Ishikawa (cell line): ENCODE measurements around the gene ANAPC13.

ENCODE experiments used
- CEBPB ChIP-seq: IDR thresholded peaks from 2 replicates; pipeline ENCODE4 v1.6.1; 2012
- CREB1 ChIP-seq: IDR thresholded peaks from 2 replicates; pipeline ENCODE4 v1.6.1; 2012; ENCODE audit warnings: low read depth
- EGR1 ChIP-seq: IDR thresholded peaks from 2 replicates; pipeline ENCODE4 v1.6.1; 2012
- EP300 ChIP-seq: IDR thresholded peaks from 2 replicates; pipeline ENCODE4 v1.6.1; 2012; ENCODE audit warnings: borderline replicate concordance
- FOXM1 ChIP-seq: IDR thresholded peaks from 2 replicates; pipeline ENCODE4 v1.6.1; 2012; ENCODE audit warnings: low read depth, borderline replicate concordance
- NFIC ChIP-seq: IDR thresholded peaks from 2 replicates; pipeline ENCODE4 v1.6.1; 2012
- TAF1 ChIP-seq: IDR thresholded peaks from 2 replicates; pipeline ENCODE4 v1.6.1; 2012; ENCODE audit warnings: low read depth, mild to moderate bottlenecking
- YY1 ChIP-seq: IDR thresholded peaks from 2 replicates; pipeline ENCODE4 v1.6.1; 2012; ENCODE audit warnings: low read depth
- ZBTB7A ChIP-seq: IDR thresholded peaks from 2 replicates; pipeline ENCODE4 v1.6.1; 2012; ENCODE audit warnings: low read depth
- TF ChIP-seq, protein P1 (sequence below): IDR thresholded peaks from 2 replicates; pipeline ENCODE4 v1.6.1; 2012; ENCODE audit warnings: low read depth, mild to moderate bottlenecking
- TF ChIP-seq, protein P2 (sequence below): IDR thresholded peaks from 2 replicates; pipeline ENCODE4 v1.6.1; 2012
- TF ChIP-seq, protein P3 (sequence below): IDR thresholded peaks from 2 replicates; pipeline ENCODE4 v1.6.1; 2012

DNA sequence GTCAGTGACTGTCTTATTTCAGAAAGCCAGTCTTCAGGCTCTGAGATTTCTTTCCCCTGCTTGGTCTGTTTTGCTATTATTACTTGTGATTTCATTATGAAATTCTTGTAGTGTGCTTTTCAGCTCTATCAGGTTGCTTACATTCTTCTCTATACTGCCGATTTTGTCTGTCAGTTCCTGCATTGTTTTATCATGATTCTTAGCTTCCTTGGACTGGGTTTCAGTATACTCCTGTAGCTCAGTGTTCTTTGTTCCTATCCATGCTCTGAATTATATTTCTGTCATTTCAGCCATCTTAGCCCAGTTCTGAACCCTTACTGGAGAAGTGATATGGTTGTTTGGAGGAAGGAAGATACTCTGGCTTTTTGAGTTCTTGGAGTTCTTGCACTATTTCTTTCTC, 40.5 kb upstream of the ANAPC13 start:
- TF ChIP-seq EP300 (no peak), YY1 (no peak), EGR1 (no peak), FOXM1 (no peak), TAF1 (no peak), ZBTB7A (no peak), CREB1 (no peak), CEBPB (no peak), NFIC (no peak)
- TF ChIP-seq, protein P1, sequence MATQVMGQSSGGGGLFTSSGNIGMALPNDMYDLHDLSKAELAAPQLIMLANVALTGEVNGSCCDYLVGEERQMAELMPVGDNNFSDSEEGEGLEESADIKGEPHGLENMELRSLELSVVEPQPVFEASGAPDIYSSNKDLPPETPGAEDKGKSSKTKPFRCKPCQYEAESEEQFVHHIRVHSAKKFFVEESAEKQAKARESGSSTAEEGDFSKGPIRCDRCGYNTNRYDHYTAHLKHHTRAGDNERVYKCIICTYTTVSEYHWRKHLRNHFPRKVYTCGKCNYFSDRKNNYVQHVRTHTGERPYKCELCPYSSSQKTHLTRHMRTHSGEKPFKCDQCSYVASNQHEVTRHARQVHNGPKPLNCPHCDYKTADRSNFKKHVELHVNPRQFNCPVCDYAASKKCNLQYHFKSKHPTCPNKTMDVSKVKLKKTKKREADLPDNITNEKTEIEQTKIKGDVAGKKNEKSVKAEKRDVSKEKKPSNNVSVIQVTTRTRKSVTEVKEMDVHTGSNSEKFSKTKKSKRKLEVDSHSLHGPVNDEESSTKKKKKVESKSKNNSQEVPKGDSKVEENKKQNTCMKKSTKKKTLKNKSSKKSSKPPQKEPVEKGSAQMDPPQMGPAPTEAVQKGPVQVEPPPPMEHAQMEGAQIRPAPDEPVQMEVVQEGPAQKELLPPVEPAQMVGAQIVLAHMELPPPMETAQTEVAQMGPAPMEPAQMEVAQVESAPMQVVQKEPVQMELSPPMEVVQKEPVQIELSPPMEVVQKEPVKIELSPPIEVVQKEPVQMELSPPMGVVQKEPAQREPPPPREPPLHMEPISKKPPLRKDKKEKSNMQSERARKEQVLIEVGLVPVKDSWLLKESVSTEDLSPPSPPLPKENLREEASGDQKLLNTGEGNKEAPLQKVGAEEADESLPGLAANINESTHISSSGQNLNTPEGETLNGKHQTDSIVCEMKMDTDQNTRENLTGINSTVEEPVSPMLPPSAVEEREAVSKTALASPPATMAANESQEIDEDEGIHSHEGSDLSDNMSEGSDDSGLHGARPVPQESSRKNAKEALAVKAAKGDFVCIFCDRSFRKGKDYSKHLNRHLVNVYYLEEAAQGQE, result no peak
- TF ChIP-seq, protein P2, sequence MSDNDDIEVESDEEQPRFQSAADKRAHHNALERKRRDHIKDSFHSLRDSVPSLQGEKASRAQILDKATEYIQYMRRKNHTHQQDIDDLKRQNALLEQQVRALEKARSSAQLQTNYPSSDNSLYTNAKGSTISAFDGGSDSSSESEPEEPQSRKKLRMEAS, result no peak
- TF ChIP-seq, protein P3, sequence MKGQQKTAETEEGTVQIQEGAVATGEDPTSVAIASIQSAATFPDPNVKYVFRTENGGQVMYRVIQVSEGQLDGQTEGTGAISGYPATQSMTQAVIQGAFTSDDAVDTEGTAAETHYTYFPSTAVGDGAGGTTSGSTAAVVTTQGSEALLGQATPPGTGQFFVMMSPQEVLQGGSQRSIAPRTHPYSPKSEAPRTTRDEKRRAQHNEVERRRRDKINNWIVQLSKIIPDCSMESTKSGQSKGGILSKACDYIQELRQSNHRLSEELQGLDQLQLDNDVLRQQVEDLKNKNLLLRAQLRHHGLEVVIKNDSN, result no peak
